ENCODE measurements around the gene PPP1R3E.
"Not testable (repeated sequence)": the region's sequence is repeated elsewhere in the genome, so short reads cannot be mapped to it uniquely, and the experiment has no call there.

Gene PPP1R3E, protein sequence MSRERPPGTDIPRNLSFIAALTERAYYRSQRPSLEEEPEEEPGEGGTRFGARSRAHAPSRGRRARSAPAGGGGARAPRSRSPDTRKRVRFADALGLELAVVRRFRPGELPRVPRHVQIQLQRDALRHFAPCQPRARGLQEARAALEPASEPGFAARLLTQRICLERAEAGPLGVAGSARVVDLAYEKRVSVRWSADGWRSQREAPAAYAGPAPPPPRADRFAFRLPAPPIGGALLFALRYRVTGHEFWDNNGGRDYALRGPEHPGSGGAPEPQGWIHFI

DNA sequence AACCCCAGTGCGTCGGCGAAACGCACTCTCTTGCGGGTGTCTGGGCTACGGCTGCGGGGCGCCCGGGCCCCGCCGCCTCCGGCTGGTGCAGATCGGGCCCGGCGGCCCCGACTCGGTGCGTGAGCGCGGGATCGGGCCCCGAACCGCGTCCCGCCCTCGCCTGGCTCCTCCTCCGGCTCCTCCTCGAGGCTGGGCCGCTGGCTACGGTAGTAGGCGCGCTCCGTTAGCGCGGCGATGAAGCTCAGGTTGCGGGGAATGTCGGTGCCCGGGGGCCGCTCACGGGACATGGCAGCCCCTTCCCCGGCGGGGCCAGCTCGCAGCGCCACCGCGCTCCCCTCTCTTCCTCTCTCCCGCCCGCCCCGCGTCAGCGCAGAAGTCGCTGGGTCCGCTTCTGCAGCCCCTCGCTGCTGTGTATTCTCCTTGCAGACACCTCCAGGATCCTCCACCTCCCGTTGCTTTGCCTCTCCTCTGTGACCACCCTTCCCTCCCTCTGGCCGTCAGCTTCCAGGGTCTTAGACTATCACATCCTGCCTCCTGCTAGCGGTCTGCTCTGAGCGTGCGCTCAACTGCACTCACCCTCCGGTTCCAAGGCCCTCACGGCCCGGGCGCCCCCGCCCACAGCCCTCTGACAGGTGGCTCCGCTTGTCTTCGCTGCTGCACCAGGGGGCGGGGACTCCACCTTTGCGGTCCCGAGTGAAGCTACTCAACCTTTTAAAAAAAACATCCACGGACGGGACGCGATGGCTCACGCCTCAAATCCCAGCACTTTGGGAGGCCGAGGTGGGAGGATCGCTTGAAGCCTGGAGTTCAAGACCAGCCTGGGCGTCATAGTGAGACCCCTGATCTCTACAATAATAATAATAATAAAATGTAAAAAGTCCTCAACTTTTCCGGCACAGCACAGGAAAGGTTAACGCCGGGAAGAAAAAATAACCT lies at the start of gene PPP1R3E:
TSS of gene PPP1R3E (minus strand) at position 570 of the 936 bp plus-strand sequence. CDS start at position 287, 283 bp downstream.
- DNase-seq (ENCODE audit: low read depth in 2 of 2): peak; percentile 54 to 78

DNA sequence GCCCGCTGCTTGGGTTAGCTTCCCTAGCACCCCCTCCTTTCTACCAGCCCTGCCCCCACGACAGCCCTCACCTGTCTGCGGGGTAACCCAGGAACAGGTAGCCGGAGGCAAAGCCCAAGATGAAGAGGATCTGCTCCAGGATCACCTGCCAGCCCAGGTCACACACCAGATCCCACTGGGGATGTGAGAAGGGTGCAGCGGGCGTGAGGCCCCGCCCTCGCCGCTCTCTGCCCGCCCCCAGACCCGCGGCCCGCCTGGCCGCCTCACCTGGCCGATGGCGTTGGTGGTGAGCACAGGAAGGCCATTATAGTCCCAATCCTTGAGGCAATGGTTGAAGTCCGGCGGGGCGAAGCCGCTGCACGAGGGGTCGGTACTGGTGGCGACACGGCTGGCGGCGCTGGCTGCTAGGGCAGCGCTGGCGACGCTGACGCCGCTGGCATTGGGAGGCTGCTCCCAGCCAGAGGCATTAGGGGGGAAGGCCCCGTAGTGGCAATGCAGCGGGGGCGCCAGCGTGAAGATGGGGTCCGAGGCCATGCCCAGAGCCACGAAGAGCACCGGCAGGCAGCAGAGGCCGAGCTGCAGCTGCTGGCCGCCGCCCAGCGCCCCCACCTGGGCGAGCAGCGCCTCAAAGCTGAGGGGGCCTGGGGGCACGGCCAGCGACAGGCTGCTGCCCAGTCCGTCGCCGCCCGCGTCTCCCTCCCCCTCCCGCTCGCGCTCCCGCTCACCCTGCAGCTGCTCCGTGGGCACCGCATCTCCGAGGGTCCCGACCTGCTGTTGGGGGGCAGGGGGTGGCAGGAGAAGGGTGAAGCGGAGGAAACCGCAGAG lies 49.2 kb upstream of the PPP1R3E start:
- no peak for DNase-seq (ENCODE audit: low read depth in 2 of 2)

DNA sequence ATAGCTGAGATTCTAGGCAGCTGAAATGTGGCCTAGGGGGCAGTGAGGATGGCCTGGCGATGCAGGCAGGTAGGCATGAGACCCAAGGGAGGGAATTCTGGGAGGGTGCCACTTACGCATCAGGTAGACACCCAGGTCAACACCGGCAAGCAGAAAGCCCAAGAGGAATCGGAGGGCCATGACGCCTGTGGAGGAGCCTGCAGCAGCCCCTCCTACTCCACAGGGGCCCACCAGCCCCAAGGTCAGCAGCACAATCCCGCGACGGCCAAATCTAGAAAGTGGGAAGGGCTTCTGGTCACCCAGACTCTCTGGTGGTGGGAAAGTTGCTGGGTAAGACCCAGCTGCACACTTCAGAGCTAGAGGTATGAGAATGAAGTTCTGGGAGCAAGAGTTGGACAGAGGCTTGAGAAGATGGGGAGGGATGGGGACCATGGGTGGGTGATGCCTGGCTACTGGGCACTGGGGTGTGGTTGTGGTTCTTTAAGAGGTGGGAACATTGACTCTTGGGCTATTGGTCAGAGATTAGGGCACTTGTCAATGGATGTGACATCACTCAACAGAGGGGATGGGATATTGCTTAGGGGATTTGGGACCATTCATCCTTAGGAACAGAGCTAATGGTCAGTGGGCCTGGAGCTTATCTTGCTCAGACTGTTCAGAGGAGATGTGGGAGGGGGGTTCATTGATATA lies 46.6 kb upstream of the PPP1R3E start:
- DNase-seq (ENCODE audit: low read depth in 2 of 2): no peak

DNA sequence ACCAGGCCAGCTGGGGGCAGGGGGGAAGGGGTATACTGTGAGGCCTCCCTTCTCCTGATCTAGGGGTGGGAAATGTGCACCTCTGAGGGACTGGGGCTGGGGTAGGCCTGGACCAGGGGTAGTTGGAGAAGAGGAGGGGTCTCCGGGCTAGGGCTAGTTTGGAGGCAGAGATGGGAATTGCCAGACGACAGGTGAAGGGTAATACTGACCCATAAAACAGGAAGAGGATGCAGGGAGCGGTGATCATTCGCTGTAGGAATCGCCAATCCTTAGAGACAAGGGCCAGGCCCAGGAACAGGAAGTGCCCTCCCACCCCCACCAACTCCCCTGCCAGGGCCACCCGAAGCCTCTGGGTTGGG lies 45.6 kb upstream of the PPP1R3E start:
- DNase-seq (ENCODE audit: low read depth in 2 of 2): no peak

DNA sequence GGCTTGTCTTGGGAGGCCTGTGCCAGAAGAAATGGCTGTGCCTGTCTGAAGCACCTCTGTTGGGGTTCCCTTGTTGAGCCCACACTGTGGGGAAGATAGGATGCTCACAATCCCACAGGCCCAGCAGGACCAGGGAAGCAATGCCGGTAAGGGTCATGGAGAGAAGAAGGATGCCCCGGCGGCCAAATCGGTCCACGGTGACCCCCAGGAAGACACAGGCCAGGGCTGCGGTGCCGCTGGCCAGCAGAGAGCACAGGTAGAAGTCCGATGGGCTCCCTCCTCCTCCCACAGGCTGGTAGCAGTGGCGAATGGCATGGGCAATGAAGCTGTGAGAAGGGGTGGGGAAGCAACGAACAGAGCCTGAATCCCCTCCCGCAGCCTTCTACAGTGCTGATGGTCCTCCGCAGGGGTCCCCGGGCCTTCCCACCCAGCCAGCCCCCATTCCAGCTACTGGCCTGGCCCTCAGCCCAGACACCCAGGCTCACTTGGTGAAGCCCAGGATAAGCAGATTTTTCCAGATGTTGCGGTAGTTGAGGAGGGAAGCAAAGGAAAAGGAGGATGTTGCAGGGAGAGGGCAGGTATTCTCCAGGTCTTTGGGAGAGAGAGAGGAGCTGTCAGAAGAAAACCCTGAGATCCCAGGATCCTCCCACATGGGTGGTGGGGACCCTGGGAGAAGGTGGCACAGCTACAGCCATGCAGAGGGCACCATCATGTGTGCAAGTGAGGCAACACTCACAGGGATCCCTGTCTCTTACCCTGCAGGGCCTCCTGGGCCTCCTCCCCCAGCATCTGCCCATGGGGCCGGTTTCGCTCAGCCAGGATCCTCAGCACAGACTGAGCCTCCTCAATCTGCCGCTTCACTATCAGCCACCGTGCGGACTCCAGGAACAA lies 45.0 kb upstream of the PPP1R3E start:
- no peak for DNase-seq (ENCODE audit: low read depth in 2 of 2)

DNA sequence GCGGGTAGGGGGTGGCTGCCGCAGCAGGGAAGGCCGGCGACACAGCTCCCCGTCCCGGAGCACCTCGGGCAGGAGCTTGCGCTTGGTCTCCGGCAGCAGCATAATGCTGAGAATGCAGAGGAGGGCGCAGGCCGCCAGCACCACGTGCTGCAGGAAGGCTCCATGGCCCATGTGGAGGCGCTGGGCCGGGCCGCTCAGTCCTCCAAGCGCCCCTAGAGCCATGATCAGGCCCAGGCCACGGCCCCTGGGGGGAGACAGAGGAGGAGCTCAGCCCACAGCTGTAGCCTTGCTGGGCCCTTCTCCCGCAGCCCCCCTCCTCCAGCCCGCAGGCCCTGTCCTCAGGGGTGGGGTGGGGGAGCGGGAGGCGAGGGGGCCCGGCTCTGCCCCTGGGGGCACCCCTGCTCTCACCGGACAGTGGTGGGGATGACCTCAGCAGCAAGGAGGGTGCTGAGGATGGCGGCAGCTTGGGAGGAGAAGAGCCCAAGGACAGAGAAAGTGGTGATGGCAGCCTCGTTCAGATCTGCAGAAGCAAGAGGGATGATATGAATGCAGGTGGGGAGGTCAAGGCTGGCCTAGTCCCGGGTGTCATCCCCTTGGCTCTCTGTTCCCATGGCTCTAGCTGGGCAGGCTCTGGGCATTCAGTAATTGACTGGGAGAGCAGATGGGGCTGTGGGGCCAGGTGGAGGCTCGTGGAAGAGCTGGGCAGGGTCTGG lies 44.2 kb upstream of the PPP1R3E start:
- no peak for DNase-seq (ENCODE audit: low read depth in 2 of 2)

DNA sequence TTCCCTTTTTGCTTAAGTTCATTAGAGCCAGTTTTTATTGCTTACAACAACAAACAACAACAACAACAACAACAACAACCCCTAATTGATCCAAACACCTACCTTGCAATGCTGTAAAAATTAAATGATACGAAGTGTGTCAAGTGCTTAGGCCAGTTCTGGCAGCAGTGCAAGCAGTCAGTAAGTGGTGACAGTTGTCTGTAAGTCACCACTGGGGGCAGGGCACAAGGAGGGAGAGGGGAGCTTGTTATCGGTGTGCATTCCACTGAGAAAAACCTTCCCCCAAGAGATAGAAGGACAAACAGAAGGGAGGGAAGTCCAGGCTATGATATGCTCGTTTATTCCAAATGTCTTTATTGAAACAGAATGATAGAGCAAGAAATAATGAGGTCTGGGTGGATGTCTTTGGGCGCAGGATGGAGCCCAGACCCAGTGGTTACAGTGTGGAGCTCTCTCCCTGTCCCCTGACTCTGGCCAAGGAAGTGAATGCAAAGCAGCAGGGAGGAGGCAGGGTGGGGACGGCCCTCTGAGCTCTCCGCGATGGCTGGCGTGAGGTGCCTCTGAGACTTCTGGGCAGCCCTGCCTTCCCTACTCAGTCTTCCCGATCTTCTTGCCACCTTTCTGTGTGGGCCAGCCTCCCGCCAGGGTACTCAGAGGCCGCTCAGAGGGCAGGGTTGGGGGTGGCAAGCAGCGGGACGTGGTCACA lies 43.5 kb upstream of the PPP1R3E start:
- no peak for DNase-seq (ENCODE audit: low read depth in 2 of 2)

DNA sequence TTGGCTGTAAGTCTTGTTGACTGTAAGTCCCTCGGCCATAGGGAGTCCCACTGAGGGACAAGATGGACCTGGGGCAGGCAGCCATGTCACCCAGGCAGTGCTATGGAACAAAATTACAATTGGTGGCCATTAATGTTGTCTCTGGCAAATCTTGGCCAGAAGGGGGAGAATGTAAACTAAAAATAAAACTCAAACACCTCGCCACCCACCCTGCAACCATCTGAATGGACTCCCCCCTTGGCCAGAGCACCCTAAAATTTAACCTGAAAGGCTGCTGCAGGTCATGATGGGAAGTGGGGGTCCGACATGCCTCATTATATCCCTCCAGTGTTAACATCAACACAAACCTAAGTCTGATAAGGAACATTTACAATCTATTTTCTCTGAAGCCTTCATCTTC lies 41.8 kb upstream of the PPP1R3E start:
- DNase-seq (ENCODE audit: low read depth in 2 of 2): no peak

DNA sequence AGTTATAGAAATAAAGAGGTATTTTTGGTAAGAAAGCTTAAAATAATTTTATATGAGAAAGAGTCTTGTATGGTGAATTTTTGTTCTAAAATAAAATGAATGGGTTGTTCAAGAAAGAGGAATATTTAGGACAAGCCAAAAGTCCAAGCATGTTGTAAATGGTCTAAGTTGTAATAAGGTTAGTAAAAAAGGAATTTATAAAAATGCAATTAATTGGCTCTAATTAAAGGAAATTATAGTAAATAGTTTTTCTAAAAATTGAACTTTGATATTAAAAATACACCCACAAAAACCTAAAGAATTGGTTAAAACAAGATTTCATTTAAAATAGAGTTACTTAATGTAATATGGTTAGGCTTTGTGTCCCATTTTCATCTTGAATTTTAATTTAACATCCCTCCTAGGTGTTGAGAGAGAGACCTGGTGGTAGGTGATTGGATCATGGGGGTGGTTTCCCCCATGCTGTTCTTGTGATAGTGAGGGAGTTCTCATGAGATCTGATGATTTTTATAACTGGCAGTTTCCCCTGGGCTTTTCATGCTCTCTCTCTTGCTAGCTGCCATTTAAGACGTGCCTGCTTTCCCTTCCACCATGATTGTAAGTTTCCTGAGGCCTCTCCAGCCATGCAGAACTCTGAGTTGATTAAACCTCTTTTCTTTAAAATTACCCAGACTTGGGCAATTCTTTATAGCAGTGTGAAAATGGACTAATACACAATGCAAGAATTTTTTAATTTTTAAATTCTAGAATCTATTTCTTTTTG lies 37.0 kb upstream of the PPP1R3E start:
- DNase-seq (ENCODE audit: low read depth in 2 of 2): no peak

DNA sequence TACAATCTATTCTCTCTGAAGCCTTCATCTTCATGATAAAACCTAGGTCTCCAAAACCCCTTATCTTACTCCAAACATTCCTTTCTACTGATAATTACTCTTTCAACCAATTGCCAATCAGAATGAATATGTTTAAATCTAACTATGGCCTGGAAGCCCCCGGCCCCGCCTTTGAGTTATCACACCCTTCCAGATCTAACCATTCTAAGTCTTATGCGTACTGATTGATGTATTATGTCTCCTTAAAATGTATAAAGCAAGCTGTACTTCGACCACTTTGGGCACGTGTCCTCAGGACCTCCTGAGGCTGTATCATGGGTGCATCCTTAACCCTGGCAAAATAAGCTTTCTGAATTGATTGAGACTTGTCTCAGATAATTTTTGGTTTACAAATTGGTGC lies 33.0 kb upstream of the PPP1R3E start:
- no peak for DNase-seq (ENCODE audit: low read depth in 2 of 2)

DNA sequence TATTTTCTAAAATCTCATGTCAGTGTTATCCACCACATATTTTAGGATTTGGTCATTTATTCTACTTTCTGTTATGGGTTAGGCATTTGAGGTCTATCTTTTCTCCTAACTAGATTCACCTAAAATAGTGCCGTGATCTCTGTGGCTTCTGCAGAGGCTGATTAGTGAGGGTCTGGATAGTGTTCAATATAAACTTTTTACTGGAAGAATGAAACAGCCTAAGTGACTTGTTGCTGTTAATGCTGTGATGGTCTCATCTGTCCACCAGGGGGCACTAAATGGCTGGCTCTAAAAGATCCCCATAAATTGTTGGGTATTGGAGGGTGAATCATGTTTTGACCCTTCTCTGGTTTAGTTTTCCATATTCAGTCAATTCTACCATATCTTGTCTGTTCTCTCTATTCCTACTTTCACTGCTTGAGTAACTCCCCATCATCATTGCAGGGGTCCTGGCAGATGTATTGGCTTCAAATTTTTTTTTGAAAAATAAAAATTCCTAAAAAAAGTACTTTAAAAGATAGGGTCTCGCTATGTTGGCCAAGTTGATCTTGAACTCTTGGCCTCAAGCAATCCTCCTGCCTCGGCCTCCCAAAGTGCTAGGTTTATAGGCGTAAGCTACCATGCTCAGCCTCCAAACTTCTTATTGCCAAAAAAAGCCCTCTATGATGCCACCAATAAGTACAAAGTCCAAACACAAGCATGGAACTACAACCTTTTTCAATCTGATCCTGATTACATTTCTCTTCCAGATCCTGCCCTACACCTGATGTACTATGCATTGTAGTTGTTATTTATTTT lies 25.5 kb upstream of the PPP1R3E start:
- peak; percentile 30 to 37 for DNase-seq (ENCODE audit: low read depth in 2 of 2)

DNA sequence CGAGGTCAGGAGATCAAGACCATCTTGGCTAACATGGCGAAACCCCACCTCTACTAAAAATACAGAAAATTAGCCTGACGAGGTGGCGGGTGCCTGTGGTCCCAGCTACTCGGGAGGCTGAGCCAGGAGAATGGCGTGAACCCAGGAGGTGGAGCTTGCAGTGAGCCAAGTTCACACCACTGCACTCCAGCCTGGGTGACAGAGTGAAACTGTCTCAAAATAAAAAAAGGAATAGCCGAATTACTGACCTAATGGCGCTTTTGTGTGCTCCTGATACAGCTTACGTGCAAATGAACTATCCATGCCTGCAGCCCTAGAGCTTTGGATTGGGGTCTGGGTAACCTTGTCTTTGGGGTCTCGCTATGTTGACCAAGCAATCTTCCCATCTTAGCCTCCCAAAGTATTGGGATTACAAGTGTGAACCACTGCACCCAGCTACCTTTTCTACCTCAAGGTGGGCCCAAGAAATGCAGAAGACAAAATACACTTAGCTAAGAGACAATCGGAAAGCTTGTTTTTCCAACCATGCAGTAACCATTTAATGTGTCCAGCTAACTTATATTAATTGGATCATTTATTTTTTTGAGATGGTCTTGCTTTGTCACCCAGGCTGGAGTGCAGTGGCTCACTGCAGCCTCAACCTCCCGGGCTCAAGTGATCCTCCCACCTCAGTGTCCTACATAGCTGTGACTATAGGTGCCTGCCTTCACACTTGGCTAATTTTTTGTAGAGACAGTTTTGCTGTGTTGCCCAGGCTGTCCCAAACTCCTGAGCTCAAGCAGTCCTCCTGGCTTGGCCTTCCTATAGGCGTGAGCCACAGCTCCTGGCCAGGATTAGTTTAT lies 24.1 kb upstream of the PPP1R3E start:
- DNase-seq (ENCODE audit: low read depth in 2 of 2): no peak

DNA sequence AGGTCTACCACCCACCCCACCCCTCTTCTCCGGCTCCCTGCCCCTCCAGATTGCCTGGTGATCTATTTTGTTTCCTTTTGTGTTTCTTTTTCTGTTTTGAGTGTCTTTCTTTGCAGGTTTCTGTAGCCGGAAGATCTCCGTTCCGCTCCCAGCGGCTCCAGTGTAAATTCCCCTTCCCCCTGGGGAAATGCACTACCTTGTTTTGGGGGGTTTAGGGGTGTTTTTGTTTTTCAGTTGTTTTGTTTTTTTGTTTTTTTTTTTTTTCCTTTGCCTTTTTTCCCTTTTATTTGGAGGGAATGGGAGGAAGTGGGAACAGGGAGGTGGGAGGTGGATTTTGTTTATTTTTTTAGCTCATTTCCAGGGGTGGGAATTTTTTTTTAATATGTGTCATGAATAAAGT lies 23.1 kb upstream of the PPP1R3E start:
- not testable (repeated sequence) for DNase-seq (ENCODE audit: low read depth in 2 of 2)

DNA sequence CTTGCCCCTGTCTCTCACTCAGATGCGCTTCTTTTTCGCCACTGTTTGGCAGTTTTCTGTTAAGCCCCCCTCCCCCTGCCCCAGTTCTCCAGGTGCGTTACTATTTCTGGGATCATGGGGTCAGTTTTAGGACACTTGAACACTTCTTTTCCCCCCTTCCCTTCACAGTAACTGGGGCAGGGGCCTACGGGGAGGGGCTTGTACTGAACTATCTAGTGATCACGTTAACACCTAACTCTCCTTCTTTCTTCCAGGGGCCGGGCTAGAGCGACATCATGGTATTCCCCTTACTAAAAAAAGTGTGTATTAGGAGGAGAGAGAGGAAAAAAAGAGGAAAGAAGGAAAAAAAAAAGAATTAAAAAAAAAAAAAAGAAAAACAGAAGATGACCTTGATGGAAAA lies 22.3 kb upstream of the PPP1R3E start:
- DNase-seq (ENCODE audit: low read depth in 2 of 2): no peak

DNA sequence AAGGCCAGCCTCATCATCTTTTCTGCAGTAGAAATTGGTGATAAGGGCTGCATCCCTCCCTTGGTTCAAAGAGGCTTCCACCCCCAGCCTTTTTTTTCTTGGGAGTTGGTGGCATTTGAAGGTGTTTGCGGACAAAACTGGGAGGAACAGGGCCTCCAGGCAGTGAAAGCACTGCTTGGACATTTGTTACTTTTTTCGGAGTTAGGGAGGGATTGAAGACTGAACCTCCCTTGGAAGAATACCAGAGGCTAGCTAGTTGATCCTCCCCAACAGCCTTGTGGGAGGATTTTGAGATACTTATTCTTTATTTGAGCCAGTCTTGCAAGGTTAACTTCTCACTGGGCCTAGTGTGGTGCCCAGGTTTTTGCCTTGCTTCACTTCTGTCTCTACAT lies 21.8 kb upstream of the PPP1R3E start:
- DNase-seq (ENCODE audit: low read depth in 2 of 2): no peak

DNA sequence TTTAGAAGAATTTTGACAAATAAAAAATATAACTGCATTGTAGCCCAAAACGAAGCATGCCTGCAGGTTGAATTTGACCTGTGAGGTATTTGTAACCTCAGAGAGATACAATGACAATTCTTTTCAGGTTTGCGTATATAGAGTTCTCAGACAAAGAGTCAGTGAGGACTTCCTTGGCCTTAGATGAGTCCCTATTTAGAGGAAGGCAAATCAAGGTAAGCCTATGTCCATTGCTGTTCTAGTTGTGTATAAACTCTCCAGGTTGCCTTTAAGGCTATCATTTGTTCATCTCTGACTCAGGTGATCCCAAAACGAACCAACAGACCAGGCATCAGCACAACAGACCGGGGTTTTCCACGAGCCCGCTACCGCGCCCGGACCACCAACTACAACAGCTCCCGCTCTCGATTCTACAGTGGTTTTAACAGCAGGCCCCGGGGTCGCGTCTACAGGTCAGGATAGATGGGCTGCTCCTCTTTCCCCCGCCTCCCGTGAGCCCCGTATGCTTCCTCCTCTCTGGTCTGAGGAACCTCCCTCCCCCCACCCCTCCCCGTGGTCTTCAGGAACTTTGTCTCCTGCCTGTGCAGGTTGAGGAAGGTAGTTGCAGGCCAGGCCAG lies 21.3 kb upstream of the PPP1R3E start:
- DNase-seq (ENCODE audit: low read depth in 2 of 2): no peak

Data from stimulated activated CD8-positive, alpha-beta memory T cell treated with anti-CD3 and anti-CD28 coated beads, Interleukin-2, amount 100 ng/mL, for 1 hour (primary cell).